K562 (cell line): ENCODE results near the gene C11orf98. TPM values are rescaled to one million over a fixed set of nuclear protein-coding genes. Genes with fewer than 3 reads are reported as not detected.
A peak's percentile ranks its signal among the peaks of the same experiment; 100 is the strongest.

Experiments used
- HIVEP1 ChIP-seq: fragments of 250-450 bp; sonication (Bioruptor Pico); IDR thresholded peaks from 2 replicates; pipeline ENCODE4 v1.4.0; 2020; ENCODE audit warnings: mild to moderate bottlenecking
- JUNB ChIP-seq: fragments of 450-650 bp; formaldehyde crosslinking; conservative IDR thresholded peaks from 2 replicates; pipeline ENCODE4 v1.4.0; 2020; ENCODE audit warnings: mild to moderate bottlenecking
- JUND ChIP-seq, 2 experiments: IDR thresholded peaks; 2 replicates in 1 of 2; 3 replicates in 1 of 2; pipeline ENCODE4 v1.6.1; 2011; ENCODE audit warnings: borderline replicate concordance in 2 of 2, low read depth in 2 of 2, low read length in 2 of 2, improper control_type of control experiment in 1 of 2, missing biosample characterization in 1 of 2, missing genetic modification characterization in 1 of 2, missing genetic modification reagents in 1 of 2
- KLF16 ChIP-seq: IDR thresholded peaks from 2 replicates; pipeline ENCODE4 v1.6.1; 2016; ENCODE audit warnings: antibody characterized with exemption
- MBD2 ChIP-seq: sonication (generic); IDR thresholded peaks from 2 replicates; pipeline ENCODE4 v1.6.1; 2016; ENCODE audit warnings: low read depth, borderline replicate concordance
- SP1 ChIP-seq: sonication (generic); formaldehyde crosslinking; IDR thresholded peaks from 2 replicates; pipeline ENCODE4 v1.8.1; 2022; ENCODE audit warnings: mild to moderate bottlenecking, missing genetic modification reagents
- SREBF2 ChIP-seq: sonication (generic); formaldehyde crosslinking; IDR thresholded peaks from 2 replicates; pipeline ENCODE4 v1.4.0; 2020; ENCODE audit warnings: mild to moderate bottlenecking, missing genetic modification reagents
- YY1 ChIP-seq, 3 experiments: IDR thresholded peaks; 2 replicates each; pipeline ENCODE4 v1.6.1; 2011; ENCODE audit warnings: low read length in 2 of 3, mild to moderate bottlenecking in 2 of 3, moderate library complexity in 2 of 3, borderline replicate concordance in 1 of 3, control low read depth in 1 of 3, low read depth in 1 of 3; ENCODE audit not compliant: insufficient read depth in 3 of 3, insufficient replicate concordance in 2 of 3, control insufficient read depth in 1 of 3, insufficient read length in 1 of 3; ENCODE audit errors: extremely low read depth in 1 of 3
- polyA plus RNA-seq, 8 experiments: library from polyadenylated mRNA; depleted of rRNA in 4 of 8; stranded (reverse) in 5 of 8; unstranded in 3 of 8; fragments of >200 nt; fragmentation: Nextera tagmentation in 2 of 8; fragmentation: Illumina TruSeq in 1 of 8; extraction: Ambion mirVana in 2 of 8; extraction: Trizol in 1 of 8; gene quantifications; 2 replicates each; pipeline versions ENCODE4 v1.2.1 to v1.2.3, GENCODE V29; 2011 to 2014; ENCODE audit warnings: inconsistent platforms in 1 of 8, missing spikeins in 1 of 8
- total RNA-seq, 7 experiments: library from RNA; depleted of rRNA in 6 of 7; stranded (reverse); fragments of >200 nt in 6 of 7; fragmentation: Illumina TruSeq in 2 of 7; extraction: Trizol in 2 of 7; gene quantifications; 2 replicates each; pipeline versions ENCODE4 v1.2.1 to v1.2.3, GENCODE V29; 2011 to 2021; ENCODE audit warnings: low replicate concordance in 1 of 7
- TF ChIP-seq, protein P1 (sequence below): fragments of 200-800 bp; sonication (Bioruptor generic); IDR thresholded peaks from 2 replicates; pipeline ENCODE4 v1.6.1; 2016; ENCODE audit warnings: missing genetic modification characterization, missing compliant biosample characterization
- TF ChIP-seq, protein P2 (sequence below): fragments of 450-650 bp; IDR thresholded peaks from 2 replicates; pipeline ENCODE4 v1.7.1; 2018; ENCODE audit warnings: mild to moderate bottlenecking, low read depth; ENCODE audit not compliant: partially characterized antibody

The C11orf98 gene
- total and polyA plus RNA-seq, 9 of the 15 experiments (the other 6 are each of a cell fraction or from before 2014, with no cell fraction given): 103 to 352 (median 218) TPM

DNA sequence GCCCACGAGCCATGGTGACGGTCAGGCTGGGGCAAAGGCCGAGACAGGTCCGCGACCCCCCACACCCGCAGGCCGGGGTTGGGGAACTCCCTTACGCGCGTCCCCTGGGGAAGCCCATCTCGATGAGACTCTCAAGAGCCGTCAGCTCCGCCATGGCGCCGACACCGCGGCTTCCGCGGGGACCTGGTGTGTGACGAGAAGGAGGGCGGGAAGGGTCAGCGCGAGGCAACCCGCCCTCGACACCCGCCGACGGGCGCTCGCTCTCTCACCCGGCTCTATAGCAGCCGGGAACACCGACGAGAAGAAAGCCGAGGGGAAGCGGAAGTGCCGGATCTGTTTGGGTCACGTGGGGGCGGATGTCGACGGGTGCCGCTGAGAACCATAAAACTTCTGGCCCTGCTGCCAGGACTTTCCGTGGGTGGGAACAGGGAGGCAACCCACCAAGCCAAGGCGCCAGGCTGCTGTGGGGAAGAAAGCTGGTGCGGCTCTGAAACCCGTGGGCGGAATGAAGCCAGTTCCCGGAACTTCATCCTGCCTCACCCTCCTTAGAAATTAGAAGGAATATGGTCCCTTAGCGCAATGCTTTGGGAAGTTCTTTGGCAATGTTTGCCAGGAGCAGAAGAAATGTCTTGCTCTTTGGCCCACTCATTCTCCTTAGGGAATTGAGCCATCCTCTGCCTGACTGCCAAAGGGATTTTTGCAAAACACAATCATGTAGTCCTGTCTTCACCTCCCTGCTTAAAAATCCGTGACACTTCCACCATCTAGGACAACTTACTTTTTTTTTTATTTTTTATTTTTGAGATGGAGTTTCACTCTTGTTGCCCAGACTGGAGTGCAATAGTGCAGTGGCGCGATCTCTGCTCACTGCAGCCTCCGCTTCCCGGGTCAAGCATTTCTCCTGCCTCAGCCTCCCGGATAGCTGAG, 14.0 kb upstream of the C11orf98 start, which contains the start of gene UBXN1 (continued):
- 0 out of 2 replicates have a peak, but pooled peaks have one; percentile 1 for TF ChIP-seq HIVEP1 (CRISPR knock-in tag)
- no peak for TF ChIP-seq JUNB (CRISPR knock-in tag)
- TF ChIP-seq, protein P1, sequence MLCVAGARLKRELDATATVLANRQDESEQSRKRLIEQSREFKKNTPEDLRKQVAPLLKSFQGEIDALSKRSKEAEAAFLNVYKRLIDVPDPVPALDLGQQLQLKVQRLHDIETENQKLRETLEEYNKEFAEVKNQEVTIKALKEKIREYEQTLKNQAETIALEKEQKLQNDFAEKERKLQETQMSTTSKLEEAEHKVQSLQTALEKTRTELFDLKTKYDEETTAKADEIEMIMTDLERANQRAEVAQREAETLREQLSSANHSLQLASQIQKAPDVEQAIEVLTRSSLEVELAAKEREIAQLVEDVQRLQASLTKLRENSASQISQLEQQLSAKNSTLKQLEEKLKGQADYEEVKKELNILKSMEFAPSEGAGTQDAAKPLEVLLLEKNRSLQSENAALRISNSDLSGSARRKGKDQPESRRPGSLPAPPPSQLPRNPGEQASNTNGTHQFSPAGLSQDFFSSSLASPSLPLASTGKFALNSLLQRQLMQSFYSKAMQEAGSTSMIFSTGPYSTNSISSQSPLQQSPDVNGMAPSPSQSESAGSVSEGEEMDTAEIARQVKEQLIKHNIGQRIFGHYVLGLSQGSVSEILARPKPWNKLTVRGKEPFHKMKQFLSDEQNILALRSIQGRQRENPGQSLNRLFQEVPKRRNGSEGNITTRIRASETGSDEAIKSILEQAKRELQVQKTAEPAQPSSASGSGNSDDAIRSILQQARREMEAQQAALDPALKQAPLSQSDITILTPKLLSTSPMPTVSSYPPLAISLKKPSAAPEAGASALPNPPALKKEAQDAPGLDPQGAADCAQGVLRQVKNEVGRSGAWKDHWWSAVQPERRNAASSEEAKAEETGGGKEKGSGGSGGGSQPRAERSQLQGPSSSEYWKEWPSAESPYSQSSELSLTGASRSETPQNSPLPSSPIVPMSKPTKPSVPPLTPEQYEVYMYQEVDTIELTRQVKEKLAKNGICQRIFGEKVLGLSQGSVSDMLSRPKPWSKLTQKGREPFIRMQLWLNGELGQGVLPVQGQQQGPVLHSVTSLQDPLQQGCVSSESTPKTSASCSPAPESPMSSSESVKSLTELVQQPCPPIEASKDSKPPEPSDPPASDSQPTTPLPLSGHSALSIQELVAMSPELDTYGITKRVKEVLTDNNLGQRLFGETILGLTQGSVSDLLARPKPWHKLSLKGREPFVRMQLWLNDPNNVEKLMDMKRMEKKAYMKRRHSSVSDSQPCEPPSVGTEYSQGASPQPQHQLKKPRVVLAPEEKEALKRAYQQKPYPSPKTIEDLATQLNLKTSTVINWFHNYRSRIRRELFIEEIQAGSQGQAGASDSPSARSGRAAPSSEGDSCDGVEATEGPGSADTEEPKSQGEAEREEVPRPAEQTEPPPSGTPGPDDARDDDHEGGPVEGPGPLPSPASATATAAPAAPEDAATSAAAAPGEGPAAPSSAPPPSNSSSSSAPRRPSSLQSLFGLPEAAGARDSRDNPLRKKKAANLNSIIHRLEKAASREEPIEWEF: no peak
- peak; percentile 32; the same call in 1 of the 2 replicates for TF ChIP-seq SP1 (CRISPR knock-in tag)
- TF ChIP-seq YY1 (IDR thresholded peaks at IDR 0.05; ENCODE audit: borderline replicate concordance in 1 of 3, control insufficient read depth in 1 of 3, extremely low read depth in 1 of 3, insufficient read depth in 3 of 3, insufficient read length in 1 of 3, insufficient replicate concordance in 2 of 3, low read depth in 1 of 3, low read length in 2 of 3): peak in 2 of 3 experiments; percentile 40 to 67
- peak; percentile 92 for TF ChIP-seq SREBF2 (CRISPR knock-in tag)
- TF ChIP-seq JUND (IDR thresholded peaks at IDR 0.05; ENCODE audit: borderline replicate concordance, low read depth, low read length): 0 out of 2 replicates have a peak, but pooled peaks have one; percentile 30
- TF ChIP-seq JUND (tag; IDR thresholded peaks at IDR 0.05; ENCODE audit: borderline replicate concordance, low read depth, low read length): no peak; the same call in 2 of the 3 replicates
- TF ChIP-seq, protein P2, sequence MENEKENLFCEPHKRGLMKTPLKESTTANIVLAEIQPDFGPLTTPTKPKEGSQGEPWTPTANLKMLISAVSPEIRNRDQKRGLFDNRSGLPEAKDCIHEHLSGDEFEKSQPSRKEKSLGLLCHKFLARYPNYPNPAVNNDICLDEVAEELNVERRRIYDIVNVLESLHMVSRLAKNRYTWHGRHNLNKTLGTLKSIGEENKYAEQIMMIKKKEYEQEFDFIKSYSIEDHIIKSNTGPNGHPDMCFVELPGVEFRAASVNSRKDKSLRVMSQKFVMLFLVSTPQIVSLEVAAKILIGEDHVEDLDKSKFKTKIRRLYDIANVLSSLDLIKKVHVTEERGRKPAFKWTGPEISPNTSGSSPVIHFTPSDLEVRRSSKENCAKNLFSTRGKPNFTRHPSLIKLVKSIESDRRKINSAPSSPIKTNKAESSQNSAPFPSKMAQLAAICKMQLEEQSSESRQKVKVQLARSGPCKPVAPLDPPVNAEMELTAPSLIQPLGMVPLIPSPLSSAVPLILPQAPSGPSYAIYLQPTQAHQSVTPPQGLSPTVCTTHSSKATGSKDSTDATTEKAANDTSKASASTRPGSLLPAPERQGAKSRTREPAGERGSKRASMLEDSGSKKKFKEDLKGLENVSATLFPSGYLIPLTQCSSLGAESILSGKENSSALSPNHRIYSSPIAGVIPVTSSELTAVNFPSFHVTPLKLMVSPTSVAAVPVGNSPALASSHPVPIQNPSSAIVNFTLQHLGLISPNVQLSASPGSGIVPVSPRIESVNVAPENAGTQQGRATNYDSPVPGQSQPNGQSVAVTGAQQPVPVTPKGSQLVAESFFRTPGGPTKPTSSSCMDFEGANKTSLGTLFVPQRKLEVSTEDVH: peak; percentile 80
- TF ChIP-seq KLF16: peak; percentile 87
- TF ChIP-seq MBD2: peak; percentile 74
